HG03521 (cell line): Measurements from ENCODE around the gene KRTAP9-7.
"Not testable (repeated sequence)": the region's sequence is repeated elsewhere in the genome, so short reads cannot be mapped to it uniquely, and the experiment has no call there.

Experiments used
- ATAC-seq: cut with Tn5 transposase; IDR thresholded peaks from one replicate; pipeline ENCODE4 v1.9.1; 2021; ENCODE audit warnings: mild to moderate bottlenecking, moderate library complexity; ENCODE audit not compliant: unreplicated experiment

KRTAP9-7 gene, protein sequence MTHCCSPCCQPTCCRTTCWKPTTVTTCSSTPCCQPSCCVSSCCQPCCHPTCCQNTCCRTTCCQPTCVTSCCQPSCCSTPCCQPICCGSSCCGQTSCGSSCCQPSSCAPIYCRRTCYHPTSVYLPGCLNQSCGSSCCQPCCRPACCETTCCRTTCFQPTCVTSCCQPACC

GRCh38 chr17:41275648-41276190 lies at the start of gene KRTAP9-7:
KRTAP9-7 (plus strand) TSS chr17:41275698; CDS start chr17:41275698, 0 bp downstream.
- ATAC-seq, result not testable (repeated sequence)

DNA sequence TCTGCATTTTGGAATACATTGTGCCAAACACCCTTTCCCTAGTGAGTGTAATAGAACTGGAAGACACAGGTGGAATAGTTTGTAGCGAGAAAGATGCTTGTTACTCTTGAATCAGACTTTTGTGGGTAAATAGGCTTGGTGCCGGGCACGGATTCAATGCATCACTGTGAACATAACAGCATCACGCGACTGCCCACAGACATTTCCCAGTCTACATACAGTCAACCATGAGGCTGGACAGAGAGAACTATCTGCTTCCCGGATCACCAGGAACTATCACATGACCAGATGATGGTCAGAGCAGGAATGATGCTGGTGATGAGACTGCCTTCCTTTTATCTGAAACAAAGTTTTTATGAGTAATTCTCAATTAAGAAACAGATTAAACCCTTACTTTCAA lies 49.4 kb upstream of the KRTAP9-7 start:
- no peak for ATAC-seq

DNA sequence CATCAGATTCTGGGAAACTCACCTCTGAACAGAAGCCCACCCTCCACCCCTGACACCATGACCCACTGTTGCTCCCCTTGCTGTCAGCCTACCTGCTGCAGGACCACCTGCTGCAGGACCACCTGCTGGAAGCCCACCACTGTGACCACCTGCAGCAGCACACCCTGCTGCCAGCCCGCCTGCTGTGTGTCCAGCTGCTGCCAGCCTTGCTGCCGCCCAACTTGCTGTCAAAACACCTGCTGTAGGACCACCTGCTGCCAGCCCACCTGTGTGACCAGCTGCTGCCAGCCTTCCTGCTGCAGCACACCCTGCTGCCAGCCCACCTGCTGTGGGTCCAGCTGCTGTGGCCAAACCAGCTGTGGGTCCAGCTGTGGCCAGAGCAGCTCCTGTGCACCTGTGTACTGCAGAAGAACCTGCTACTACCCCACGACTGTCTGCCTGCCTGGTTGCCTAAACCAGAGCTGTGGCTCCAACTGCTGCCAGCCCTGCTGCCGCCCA lies 48.9 kb upstream of the KRTAP9-7 start, which contains the start of gene KRTAP9-2:
TSS of gene KRTAP9-2 (plus strand) at position 51 of the 498 bp plus-strand sequence. CDS start at position 58, 7 bp downstream.
- ATAC-seq, result not testable (repeated sequence)

DNA sequence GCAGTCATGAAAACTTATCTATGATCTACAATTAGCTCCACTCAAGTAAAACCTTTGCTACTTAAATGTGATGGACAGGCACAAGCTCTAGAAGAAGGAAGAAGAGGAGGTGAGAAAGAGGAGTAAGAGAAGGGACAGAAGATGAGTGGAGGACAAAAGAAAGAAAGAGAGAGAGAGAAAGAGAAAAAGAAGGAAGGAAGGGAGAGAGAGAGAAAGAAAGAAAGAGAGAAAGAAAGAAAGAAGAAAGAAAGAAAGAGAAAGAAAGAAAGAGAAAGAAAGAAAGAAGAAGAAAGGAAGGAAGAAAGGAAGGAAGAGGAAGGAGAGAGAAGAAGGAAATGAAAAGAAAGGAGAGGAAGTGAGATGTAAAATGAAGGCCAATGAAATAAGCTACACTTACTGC lies 45.4 kb upstream of the KRTAP9-7 start:
- no peak for ATAC-seq

DNA sequence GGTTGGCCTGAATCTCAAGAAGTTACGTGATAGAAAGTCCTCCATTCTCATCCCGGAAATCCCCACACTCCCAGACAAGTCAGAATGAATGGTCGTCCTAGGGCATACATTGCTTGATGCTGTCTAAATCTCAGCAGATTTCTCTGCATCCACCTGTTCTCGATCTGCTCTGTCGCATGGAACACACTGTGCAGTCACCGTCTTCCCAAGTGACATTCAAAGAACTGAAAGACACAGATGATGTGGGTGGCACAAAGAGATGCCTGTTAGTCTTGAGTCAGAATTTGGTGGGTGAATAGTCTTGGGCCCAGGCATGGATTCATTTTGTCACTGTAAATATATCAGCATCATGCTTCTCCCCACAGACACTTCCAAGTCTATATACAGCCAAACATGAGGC lies 43.8 kb upstream of the KRTAP9-7 start:
- ATAC-seq, result no peak

DNA sequence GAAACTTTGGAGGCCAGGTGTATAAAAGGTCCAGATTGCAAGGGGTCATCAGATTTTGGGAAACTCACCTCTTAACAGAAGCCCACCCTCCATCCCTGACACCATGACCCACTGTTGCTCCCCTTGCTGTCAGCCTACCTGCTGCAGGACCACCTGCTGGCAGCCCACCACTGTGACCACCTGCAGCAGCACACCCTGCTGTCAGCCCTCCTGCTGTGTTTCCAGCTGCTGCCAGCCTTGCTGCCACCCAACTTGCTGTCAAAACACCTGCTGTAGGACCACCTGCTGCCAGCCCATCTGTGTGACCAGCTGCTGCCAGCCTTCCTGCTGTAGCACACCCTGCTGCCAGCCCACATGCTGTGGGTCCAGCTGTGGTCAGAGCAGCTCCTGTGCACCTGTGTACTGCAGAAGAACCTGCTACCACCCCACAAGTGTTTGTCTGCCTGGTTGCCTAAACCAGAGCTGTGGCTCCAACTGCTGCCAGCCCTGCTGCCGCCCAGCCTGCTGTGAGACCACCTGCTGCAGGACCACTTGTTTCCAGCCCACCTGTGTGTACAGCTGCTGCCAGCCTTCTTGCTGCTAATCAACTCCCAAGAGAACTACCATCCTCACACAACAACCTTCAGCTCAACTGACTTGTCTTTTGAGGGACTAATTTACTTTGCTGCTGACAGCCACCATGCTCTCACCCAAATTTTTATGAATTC lies 42.9 kb upstream of the KRTAP9-7 start, which contains the start of gene KRTAP9-3:
TSS of gene KRTAP9-3 (plus strand) at position 51 of the 707 bp plus-strand sequence. CDS start at position 104, 53 bp downstream.
- ATAC-seq, result not testable (repeated sequence)

DNA sequence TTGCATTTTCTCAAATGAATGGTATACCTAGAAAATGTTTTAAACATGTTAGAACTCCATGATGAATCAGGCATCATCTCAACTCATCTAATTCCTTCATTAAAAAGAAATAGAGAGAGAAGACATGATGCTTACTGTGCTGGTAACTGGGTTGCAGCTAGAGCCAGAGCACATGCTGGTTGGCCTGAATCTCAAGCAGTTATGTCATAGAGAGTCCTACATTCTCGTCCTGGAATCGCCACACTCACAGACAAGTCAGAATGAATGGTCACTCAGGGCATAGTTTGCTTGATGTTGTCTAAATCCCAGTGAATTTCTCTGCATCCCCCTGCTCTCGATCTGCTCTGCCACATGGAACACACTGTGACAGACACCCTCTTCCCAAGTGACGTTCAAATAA lies 38.4 kb upstream of the KRTAP9-7 start:
- ATAC-seq, result not testable (repeated sequence)

DNA sequence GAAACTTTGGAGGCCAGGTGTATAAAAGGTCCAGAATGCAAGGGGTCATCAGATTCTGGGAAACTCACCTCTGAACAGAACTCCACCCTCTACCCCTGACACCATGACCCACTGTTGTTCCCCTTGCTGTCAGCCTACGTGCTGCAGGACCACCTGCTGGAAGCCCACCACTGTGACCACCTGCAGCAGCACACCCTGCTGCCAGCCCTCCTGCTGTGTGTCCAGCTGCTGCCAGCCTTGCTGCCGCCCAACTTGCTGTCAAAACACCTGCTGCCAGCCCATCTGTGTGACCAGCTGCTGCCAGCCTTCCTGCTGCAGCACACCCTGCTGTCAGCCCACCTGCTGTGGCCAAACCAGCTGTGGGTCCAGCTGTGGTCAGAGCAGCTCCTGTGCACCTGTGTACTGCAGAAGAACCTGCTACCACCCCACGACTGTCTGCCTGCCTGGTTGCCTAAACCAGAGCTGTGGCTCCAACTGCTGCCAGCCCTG lies 37.5 kb upstream of the KRTAP9-7 start, which contains the start of gene KRTAP9-8:
TSS of gene KRTAP9-8 (plus strand) at position 51 of the 489 bp plus-strand sequence. CDS start at position 104, 53 bp downstream.
- ATAC-seq, result not testable (repeated sequence)

DNA sequence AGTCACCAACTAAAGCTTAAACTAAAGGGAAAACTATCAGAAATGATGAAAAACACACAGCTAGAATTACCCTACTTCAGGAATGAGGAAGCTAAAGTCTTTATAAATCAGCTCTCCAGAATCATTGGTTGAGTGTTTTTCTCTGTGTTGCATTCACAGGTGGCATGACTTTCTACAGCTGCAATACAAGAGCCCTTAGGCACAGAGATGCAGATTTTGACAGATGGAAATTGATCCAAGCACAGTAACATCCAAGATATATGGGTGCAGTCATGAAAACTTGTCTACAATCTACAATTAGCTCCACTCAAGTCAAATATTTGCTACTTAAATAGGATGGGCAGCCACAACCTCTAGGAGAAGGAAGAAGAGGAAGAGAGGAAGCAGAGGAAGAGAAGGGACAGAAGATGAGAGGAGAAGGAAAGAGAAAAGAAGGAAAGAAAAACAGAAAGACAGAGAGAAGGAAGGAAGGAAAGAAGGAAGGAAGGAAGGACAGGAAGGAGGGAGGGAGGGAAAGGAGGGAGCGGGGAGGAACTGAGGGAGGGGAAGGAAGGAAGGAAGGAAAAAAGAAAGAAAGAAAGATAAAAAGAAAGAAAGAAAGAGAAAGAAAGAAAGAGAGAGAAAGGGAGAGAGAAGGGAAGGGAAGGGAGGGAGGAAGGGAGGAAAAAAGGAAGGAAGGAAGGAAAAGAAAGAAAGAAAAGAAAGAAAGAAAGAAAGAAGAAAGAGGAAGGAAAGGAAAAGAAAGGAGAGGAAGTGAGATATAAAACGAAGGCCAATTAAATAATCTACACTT lies 28.3 kb upstream of the KRTAP9-7 start:
- ATAC-seq, result not testable (repeated sequence)

- ATAC-seq, result not testable (repeated sequence)
These were observed 25.8 kb upstream of the KRTAP9-7 start, which contains the start of gene KRTAP9-4 for GRCh38 chr17:41249637-41250240. KRTAP9-4 (plus strand) TSS chr17:41249687; CDS start chr17:41249721, 34 bp downstream.

DNA sequence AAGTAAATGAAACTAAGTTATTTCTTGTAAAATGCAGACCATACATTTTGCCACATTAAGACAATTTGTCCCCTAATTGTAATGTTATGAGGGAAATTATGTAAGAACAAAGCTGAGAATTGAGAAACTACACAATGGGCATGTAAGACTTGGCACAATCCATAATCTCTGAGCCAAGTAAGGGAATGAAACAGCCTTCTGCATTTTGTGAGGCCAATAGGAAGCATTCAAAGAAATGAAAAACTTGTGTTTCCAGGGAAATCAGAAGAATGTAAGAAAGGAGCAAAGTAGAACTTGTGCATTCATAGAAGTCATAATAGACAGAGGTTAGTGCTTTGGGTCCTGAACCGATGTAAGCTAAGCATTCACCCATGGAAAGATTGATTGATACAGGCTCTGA lies 24.2 kb upstream of the KRTAP9-7 start:
- ATAC-seq, result no peak

- no peak for ATAC-seq
These were observed 20.6 kb upstream of the KRTAP9-7 start for GRCh38 chr17:41254861-41255260.

DNA sequence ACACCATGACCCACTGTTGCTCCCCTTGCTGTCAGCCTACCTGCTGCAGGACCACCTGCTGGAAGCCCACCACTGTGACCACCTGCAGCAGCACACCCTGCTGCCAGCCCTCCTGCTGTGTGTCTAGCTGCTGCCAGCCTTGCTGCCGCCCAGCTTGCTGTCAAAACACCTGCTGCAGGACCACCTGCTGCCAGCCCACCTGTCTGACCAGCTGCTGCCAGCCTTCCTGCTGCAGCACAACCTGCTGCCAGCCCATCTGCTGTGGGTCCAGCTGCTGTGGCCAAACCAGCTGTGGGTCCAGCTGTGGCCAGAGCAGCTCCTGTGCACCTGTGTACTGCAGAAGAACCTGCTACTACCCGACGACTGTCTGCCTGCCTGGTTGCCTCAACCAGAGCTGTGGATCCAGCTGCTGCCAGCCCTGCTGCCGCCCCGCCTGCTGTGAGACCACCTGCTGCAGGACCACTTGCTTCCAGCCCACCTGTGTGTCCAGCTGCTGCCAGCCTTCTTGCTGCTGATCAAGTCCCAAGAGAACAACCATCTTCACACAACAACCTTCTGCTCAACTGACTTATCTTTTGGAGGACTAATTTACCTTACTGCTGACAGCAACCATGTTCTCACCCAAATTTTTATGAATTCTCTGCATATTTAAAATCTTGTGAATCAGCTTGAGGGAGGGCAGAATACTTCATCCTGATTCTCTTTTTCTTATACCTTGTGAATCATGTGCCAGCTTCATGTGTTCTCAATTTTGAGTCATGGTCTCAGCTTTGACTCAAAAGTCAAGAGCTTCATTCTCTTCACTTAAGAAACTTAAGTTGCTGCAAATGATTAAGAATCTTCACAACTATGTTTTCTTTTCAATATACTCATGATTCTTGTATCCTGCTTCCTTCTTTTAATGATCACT lies 19.9 kb upstream of the KRTAP9-7 start, which contains the start of gene KRTAP9-9:
TSS of gene KRTAP9-9 (plus strand) at position 4 of the 910 bp plus-strand sequence.
- not testable (repeated sequence) for ATAC-seq

DNA sequence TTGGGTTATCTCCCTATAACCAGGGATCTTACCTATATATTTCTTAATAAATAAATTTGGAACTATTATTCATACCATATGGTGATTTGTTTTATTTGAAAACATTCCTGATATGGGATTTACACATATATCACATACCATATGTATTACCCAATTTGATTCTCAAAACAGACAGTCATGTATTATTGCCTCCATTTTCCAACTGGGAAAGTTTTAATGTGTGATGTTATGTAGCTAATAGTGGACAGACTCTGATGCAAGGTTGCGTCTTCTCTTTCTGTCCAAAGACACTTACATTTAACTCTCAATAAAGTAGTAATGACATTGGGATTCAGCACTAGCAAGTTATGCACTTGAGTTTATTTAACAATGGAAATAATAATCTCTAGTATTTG lies 19.2 kb upstream of the KRTAP9-7 start:
- no peak for ATAC-seq

DNA sequence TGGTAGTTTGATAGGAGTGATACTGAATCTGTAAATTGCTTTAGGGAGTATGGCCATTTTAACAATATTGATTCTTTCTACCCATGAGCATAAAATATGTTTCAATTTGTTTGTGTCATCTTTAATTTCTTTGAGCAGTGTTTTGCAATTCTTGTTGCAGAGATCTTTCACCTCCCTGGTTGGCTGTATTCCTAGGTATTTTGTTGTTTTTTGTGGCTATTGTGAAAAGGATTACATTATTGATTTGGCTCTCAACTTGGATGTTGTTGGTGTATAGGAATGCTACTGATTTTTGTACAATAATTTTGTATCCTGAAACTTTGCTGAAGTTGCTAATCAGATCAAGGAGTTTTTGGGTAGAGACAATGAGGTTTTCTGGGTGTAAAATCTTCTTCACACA lies 17.1 kb upstream of the KRTAP9-7 start:
- ATAC-seq, result no peak

GRCh38 chr17:41263212-41263611 lies 12.3 kb upstream of the KRTAP9-7 start:
- ATAC-seq, result no peak

- ATAC-seq, result no peak
These were observed 10.9 kb upstream of the KRTAP9-7 start for GRCh38 chr17:41264599-41264998.

GRCh38 chr17:41265078-41265477 lies 10.4 kb upstream of the KRTAP9-7 start, which contains the start of gene KRTAP9-6:
KRTAP9-6 (plus strand) TSS chr17:41265378; CDS start chr17:41265378, 0 bp downstream.
- ATAC-seq, result no peak

GRCh38 chr17:41267711-41268110 lies 7.8 kb upstream of the KRTAP9-7 start:
- ATAC-seq, result no peak
